HG03469 (cell line): ENCODE results near the gene SNRNP25.
"Not testable (repeated sequence)": the region's sequence is repeated elsewhere in the genome, so short reads cannot be mapped to it uniquely, and the experiment has no call there.

ENCODE experiments used
- ATAC-seq: cut with Tn5 transposase; IDR thresholded peaks from one replicate; pipeline ENCODE4 v1.9.1; 2021; ENCODE audit warnings: mild to moderate bottlenecking, moderate library complexity, moderate number of reproducible peaks; ENCODE audit not compliant: unreplicated experiment

SNRNP25 gene

DNA sequence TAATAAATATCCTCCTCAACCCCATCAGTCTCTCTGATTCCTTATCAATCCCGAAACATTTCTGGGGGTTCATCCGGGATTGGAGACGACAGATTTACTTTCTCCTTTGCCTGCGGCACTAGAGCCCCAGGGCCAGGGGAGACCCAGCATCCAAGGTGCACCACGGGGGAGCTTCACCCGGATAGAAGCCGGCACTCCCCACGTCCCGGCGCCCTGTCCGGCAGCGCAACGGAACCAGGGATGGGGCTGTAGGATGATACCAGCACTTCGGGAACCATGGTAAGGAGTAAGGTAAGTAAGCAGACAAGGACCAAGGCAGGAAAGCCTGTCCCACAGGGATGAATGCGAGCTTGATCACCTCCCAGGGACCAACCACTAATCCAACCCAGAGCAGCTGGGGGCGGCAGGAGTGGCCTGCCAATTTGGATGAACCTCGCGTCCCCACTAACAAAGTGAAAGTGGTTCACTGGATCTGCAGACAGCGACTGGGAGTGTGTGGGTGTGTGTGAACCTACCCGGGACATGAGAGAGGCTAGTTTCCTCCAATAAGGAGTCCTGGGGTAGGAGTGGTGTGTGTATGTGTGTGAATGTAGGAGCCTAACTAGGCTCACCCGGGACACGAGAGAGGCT, 12.1 kb upstream of the SNRNP25 start:
- no peak for ATAC-seq

DNA sequence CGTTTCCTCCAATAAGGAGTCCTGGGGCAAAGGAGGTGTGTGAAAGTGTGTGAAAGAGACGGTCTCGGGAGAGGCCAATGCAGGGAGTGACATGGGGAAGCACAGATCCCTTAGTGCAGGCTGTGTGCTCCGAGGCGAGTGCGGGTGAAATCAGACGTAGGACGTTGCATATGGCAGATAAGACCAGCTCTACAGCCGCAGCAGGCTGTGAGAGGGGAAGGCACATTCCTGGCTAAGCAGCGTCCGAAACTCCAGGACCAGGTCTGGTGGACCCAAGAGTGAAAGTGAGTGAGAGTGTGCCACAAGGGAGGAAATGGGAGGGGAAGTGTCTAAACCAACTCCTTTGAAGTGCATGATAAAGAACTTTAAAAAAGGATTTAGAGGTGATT, 11.6 kb upstream of the SNRNP25 start:
- no peak for ATAC-seq

DNA sequence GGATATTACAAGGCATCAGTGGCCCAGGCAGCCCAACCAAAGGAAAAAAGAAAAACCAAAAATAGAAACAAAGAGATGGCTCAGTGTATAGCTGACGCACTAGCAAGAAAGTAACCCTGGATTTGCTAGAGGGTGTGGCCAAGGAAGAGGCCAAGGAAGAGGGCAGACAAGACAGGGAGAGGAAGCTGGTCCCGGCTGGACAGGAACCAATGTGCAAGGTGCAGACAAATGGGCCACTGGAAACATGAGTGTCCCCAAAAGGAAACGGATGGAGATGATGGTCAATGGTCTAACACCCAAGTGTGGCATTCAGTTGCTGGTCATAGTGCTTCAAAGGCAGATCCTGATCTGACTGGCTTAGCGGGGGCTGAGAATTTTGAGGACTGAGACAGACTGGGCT, 10.9 kb upstream of the SNRNP25 start:
- ATAC-seq, result no peak

DNA sequence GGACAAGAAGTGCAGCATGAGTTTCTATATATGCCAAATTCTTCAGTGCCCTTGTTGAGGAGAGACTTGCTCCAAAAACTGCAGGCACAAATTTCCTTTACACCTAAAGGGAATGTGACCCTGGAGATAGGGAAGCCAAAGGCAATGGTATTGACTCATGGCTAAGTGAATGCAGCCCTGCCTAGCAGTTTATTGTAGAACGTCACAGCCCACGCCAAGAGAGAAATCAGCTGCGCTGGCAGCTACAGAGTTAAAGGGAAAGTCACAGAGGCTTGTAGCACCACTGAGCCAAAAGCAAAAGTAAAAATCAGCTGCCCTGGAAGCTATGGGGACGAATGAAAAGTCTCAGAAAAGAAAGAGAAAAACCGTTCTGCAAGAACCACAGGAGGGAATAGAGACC, 10.3 kb upstream of the SNRNP25 start:
- no peak for ATAC-seq

DNA sequence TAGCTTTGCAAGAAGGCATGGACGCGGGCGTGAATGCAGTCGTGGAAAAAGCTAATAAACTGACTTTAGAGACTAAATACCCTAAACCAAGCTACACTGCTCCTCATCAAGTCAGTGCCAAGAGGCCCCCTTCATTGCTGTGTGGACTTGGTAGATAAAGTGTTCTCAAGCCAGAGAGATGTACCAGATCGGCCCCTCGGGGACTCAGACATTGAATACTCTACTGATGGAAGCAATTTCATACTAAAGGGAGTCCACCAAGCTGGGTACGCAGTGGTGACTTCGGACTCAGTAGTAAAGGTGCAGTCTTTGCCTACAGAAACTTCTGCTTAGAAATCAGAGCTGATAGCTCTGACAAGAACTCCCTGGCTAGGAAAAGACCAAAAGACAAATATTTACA, 9.0 kb upstream of the SNRNP25 start:
- no peak for ATAC-seq

DNA sequence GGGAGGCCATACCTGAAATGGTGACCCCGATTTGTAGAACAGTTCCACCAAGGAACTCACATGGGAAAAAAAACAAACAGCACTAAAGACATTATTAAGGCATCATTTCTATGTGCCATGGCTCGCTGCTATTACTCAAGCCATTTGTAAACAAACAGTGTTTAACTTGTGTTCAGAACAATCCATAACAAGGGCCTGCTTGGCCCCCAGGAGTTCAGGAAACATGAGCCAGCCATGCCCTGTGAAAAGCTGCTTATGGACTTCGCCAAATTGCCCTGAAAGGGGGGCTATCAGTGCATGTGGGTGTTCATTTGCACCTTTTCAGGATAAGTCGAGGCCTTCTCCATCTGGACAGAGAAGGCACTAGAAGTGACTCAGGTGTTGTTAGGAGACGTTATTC, 8.2 kb upstream of the SNRNP25 start:
- no peak for ATAC-seq

DNA sequence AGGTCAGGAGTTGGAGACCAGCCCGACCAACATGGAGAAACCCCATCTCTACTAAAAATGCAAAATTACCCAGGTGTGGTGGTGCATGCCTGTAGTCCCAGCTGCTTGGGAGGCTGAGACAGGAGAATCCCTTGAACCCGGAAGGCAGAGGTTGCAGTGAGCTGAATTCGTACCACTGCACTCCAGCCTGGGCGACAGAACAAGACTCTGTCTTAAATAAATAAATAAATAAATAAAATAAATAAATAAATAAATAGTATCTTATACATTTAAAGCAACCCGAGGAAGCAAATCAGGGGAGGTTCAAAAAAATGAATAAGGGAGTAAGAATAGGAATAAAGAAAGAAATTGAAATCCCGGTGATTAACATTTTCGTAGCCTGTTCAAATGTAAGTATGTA, 7.1 kb upstream of the SNRNP25 start:
- not testable (repeated sequence) for ATAC-seq

DNA sequence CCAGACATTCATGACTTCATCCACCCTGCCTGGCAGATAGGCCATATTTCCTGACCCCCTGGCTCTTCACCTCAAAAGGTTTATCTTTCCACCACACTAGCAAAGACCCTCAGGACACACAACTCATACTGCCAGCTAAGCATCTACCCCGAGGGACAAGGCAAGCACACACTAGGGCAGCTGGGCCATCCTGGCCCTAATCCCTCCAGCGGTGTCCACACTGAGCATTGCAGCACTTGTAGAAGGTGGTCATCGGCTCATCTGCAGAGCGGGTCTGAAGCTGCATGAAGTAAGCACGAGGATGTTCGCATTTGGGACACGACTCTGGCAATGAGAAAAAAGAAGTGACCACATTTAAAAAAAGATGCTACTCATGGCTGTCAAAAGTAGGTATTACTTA, 6.4 kb upstream of the SNRNP25 start:
- no peak for ATAC-seq

DNA sequence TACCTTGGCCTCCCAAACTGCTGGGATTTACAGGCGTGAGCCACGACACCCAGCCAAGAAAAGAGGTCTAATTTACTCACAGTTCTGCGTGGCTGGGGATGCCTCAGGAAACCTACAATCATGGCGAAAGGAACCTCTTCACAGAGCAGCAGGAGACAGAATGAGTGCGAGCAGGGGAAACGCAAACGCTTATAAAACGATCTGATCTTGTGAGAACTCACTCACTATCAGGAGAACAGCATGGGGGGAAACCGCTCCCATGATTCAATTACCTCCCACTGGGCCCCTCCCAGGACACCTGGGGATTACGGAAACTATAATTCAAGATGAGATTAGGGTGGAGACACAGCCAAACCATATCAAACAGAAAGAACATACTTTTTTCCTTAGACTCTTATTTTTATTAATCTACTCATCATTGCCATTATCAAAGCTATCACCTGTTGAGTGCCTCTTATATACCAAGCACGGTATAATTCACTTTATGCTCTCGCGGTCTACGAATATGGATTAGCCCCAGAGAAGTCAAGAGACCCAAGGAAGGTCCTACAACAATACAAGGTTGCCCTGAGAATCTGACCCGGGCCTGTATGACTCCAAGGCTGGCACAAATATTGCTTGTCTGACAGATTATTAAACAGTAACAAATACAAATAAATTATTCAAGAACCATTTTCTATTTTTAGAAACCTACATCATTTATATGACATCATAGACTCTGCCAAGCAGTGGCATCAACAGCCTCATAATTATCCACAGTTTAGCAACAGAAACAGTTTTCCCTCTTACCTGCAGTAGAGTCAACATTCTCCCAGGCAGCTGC, 2.6 kb upstream of the SNRNP25 start:
- ATAC-seq, result no peak

DNA sequence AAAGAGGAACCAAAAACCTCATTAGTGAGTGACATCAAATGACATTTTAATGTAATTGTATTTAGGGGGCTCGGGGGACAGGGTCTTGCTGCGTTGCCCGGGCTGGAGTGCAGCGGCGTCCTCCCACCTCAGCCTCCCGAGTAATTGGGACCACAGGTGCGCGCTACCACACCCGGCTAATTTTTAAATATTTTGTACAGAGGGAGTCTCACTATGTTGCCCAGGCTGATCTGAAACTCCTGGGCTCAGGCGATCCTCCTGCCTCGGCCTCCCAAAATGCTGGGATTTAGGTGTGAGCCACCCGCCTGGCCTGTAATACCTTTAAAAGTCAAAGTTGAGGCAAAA, 581 bp downstream of the SNRNP25 start:
- no peak for ATAC-seq

DNA sequence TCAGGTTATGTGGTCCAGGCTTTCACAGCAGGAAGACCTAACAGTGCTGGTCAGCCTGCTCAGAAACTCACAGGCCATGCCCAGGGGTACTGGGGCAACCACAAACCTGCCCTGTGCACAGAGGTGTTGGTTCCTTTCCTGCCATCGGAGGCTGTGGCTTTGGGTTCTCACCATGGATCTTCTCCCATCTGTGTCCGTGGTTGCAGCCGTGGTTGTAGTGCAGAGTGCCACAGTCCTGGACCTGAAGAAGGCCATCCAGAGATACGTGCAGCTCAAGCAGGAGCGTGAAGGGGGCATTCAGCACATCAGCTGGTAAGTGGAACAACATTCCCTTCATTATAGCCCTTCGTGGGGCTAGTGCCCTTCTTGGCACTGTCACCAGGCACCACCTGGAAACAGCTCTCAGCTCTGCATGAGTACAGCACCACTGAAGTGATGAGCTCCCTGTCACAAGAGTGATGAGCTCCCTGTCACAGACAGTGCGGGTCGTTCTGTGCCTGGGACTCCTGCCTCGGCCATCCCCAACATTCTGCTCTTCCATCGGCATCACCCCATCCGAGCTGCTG, 2.0 kb downstream of the SNRNP25 start:
- ATAC-seq, result no peak

DNA sequence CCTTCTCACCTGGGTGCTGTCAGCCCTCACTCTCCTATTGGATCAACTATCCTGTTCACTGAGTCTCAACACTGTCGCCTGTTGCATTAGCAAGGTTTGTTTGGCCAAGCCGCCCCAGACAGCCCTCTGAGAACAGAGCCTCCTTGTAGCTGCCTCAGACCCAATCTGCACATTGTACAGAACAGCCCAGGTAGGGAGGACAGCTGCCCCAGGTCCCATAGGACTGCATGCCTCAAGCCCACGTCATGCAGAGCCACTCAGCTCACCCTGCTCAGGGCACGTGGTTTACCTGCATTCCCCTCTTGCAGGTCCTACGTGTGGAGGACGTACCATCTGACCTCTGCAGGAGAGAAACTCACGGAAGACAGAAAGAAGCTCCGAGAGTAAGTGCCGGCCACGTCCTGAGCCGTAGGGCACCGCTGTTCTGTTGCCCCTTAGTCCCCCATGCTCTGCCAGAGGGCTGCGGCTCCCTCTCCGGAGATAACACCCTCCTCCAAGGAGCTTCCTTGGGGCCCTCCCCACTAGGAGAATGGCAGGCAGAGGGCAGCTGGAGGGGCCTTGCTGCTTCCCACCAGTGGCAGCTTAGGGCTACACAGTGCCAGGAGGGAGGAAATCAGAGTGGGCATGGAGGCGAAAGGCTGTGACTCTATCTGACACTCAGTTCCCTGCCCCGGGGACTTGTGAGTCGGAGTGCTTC, 2.8 kb downstream of the SNRNP25 start:
- no peak for ATAC-seq

DNA sequence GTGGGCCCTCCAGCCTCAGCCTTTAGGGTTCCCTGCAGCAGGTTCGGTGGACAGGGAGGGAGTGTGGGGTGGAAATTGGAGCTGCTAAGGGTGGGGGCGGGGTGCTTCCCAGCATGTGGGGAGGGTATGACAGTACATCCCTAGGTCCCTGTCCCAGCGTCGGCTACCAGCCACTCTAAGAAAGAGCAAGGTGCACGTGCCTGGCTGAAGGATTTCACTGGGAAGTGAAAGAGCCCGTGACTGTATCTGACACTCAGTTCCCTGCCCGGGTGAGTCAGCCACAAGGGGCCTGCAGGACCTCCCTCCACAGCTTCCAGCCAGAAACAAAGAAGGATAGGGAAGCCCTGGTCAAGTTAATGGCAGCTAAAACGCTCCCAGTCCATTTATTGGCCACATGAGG, 4.1 kb downstream of the SNRNP25 start:
- no peak for ATAC-seq

DNA sequence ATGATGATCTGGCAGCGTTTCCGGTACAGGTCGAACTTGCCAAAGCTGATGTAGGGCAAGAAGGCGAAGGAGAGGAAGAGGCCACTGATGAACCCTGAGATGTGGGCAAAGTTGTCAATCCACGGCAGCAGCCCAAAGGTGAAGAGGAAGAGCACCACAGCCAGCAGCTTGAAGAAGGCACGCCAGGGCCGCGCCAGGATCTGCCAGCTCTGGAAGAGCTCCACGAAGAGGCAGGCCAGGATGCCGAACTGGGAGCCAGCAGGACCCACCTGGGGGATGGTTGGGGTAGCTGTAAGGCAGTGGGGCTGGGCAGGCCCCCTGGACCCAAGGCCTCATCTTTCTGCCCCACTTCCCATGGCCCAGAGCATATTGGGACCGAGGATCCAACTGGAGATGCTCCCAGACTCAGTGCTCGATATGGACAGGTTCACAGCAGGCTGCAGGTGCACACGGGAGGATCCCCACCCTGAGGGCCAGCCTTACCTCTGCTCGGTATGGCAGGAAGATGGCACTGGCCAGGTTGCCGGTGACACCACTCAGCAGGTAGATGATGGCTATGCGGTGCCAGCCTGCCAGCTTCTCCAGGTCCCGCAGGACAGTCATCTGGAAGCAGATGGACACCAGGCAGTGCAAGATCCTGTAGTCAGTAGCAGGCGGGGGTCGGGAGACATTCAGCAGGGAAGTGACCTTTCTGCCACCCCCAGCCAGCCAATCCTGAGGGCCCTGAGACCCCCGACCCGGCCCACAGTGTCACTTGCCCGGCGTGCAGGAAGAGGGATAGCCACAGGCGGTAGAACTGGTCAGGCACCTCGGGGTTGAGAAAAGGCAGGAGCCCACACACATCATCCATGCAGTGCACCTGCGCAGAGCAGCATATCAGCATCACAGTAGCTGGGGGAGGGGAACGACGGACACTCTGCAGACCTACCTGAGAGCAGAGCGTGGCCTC, 5.1 kb downstream of the SNRNP25 start:
- no peak for ATAC-seq

DNA sequence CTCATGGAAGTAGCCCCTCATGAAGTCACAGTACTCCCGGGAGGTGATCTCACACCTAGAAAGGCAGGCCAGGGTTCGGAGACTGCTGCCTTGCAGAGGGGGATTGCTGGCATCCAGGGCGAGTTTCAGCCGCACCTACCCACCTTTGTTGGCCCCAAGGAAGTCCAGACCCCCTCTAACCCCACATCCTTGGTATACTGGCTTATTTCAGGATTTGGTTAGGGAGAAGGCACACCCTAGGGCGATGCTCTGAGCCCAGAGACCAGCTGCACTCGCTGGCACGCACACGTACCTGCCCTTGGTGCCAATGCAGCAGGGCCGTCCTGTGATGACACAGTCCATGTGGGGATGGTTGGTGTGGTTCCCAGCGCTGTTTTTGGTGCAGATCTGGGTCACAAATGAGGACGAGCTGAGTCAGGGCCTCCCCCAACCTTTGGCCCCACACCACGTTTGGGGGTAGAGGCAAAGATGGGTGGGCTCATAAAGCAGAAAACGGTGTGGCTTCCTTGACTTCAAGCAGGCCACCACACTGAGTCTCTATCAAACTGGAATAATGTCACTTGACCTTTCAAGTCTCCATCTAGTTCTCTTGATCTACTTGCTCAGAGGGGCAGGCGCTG, 5.9 kb downstream of the SNRNP25 start:
- ATAC-seq, result no peak

DNA sequence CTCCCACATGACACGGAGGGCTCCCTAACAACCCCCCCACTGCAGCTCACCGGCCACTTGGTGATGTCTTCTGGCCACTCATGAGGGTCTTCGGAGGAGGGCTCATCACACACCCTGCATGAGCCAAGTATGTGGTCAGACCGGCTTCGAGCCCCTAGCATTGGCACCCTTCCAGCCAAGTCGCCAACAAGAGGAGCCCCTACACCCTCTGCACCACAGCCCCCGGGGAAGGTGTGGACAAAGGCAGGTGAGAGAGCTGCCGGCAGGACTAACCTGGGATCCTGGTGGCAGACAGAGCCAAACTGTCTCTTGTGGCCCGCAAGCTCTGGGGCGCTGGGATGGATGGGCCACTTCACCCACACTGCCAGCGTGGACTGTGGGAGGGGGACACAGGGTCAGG, 6.5 kb downstream of the SNRNP25 start:
- no peak for ATAC-seq

DNA sequence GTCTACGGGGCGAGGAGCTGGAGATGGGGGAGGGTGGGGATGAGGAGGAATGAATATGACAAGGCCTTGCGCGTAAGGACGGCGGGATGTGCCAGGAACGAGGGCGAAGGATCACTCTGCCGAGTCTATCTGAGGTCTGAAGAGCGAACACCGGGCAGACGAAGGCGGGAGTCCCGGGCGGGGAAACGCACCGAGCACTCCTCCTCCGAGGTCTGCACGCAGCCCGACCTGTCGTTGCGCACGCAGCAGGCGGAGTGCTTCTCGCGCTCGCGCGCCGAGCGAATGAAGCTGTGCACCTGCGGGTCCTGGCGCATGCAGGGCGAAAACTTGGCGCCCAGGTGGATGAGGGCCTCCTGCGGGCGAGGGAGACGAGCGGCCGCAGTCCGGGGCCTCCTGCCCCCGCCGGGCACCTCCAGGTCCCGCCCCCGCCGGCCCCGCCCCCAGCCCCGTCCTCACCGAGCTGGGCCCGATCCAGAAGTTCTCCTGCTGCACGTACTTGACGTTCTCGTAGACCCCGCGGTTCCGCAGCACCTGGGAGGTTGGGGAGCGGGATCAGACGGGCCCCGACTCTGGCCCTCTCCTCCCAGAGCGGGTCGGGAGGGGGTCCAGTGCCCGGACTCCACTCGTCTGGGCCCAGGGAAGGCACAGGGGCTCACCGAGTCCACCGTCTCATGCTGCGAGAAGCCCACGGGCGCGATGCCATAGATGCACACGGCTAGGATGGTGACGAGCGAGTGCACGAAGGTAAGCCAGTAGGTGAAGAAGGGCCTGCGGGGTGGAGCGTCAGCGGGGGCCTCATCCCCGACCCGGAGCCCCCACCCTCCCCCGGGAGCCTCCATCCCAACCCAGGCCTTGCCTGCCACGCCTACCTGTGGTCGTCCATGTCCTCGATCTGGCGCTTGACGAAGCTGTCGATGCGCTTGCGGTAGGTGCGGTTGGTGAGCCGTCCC, 7.6 kb downstream of the SNRNP25 start:
- ATAC-seq, result no peak

DNA sequence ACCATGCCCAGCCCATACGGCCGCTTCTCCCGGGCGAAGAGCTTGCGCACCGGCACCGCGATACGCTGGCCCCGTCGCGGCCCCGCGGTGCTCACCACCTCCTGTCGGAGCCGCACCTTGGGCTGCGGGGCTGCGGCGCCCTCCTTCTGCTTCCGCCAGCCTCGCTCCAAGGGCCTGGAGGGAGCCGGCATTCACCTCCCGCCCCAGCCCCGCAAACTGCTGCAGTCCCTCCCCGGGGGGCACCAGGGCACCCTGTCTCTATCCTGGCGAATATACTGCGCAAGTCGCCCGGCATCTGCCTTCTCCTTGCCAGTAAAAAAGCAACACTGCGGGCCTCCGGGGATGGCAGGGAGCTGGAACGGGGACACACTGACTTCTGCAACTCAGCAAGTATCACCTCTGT, 8.3 kb downstream of the SNRNP25 start:
- ATAC-seq, result no peak

DNA sequence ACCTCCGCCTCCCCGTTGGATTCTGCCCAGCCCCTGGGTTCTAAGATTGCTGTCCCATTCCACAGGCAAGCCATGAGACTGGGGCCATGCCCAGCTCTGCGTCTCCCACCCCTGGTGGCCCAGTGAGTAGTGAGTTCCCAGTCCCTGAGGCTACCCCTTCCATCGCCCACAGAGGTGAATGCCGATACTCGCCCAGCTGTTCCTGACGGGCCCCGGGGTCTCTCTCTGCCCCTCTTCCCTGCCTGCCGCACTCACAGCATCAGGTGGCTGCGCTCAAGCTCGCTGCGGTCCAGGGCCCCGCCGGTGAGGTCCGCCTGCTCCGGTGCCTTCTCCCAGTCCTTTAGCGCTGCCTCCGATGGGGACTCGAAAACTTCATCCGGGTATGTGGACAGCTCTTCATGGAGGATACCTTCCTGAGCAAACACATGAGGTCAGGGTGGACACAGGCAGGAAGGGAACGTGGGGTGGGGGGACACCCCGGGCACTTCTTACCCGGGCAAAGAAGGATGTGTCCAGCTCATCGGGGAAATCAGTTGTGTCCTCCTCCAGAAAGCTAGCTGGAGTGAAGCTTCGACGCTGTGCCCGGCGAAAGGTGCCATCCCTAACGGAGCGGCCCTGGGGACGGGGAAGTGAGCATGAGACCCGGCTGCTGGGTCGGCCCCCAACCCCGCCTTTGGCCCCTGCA, 8.8 kb downstream of the SNRNP25 start:
- ATAC-seq, result no peak
